ENCODE results near the gene MAP1B.

The MAP1B gene

GRCh38 chr5:72093824-72094223, 13.5 kb upstream of the MAP1B start:
- Histone ChIP-seq H3K4me2 (ENCODE audit: insufficient read depth, low read length) (no peak overlapping the region), H3K4me3 (ENCODE audit: low read depth in 1 of 2, low read length in 2 of 2) (no peak overlapping the region), H2AFZ (ENCODE audit: low read depth, low read length) (no peak overlapping the region), H4K20me1 (ENCODE audit: insufficient read depth, low read length) (no peaks in the 10 kb centered on the region), H3K4me1 (ENCODE audit: insufficient read depth, low read length) (no peaks in the 10 kb centered on the region), H3K9ac (ENCODE audit: low read depth, low read length) (no peak overlapping the region), H3K27me3 (ENCODE audit: insufficient read depth, low read length, poor library complexity) (peaks cover 8% of the 10 kb centered on the region), H3K36me3 (ENCODE audit: insufficient read depth, low read length) (no peaks in the 10 kb centered on the region), H3K9me3 (ENCODE audit: insufficient read depth, low read length, severe bottlenecking) (no peaks in the 10 kb centered on the region), H3K27ac (ENCODE audit: low read length) (no peak overlapping the region), H3K79me2 (ENCODE audit: insufficient read depth, low read length) (no peaks in the 10 kb centered on the region)
- ATAC-seq (ENCODE audit: insufficient read depth, low read depth): no peak
- no peak for DNase-seq
- TF ChIP-seq EZH2 (IDR thresholded peaks at IDR 0.05; ENCODE audit: borderline replicate concordance, low read depth, low read length, severe bottlenecking) (no peak), CTCF (IDR thresholded peaks at IDR 0.05; ENCODE audit: borderline replicate concordance, extremely low read depth, low read length, poor library complexity, severe bottlenecking) (no peak)

GRCh38 chr5:72096602-72097188, 10.6 kb upstream of the MAP1B start:
- Histone ChIP-seq H3K79me2 (ENCODE audit: insufficient read depth, low read length) (no peaks in the 10 kb centered on the region), H4K20me1 (ENCODE audit: insufficient read depth, low read length) (no peaks in the 10 kb centered on the region)
- no peak for DNase-seq

GRCh38 chr5:72101828-72102227, 5.4 kb upstream of the MAP1B start:
- no peak for DNase-seq
- H2AFZ ChIP-seq (ENCODE audit: low read depth, low read length): no peak overlapping the region

More at GRCh38 chr5:72096602-72097188, 10.6 kb upstream of the MAP1B start:
- Histone ChIP-seq H3K4me1 (ENCODE audit: insufficient read depth, low read length) (no peaks in the 10 kb centered on the region), H3K36me3 (ENCODE audit: insufficient read depth, low read length) (no peaks in the 10 kb centered on the region), H3K27me3 (ENCODE audit: insufficient read depth, low read length, poor library complexity) (peaks cover 8% of the 10 kb centered on the region), H3K4me3 (ENCODE audit: low read depth in 1 of 2, low read length in 2 of 2) (no peak overlapping the region), H3K9ac (ENCODE audit: low read depth, low read length) (no peak overlapping the region), H3K9me3 (ENCODE audit: insufficient read depth, low read length, severe bottlenecking) (no peaks in the 10 kb centered on the region), H3K4me2 (ENCODE audit: insufficient read depth, low read length) (no peak overlapping the region), H2AFZ (ENCODE audit: low read depth, low read length) (no peak overlapping the region), H3K27ac (ENCODE audit: low read length) (no peak overlapping the region)
- no peak for TF ChIP-seq CTCF (IDR thresholded peaks at IDR 0.05; ENCODE audit: borderline replicate concordance, extremely low read depth, low read length, poor library complexity, severe bottlenecking)
- TF ChIP-seq EZH2 (IDR thresholded peaks at IDR 0.05; ENCODE audit: borderline replicate concordance, low read depth, low read length, severe bottlenecking): no peak
- no peak for ATAC-seq (ENCODE audit: insufficient read depth, low read depth)

More at GRCh38 chr5:72101828-72102227, 5.4 kb upstream of the MAP1B start:
- Histone ChIP-seq H3K4me1 (ENCODE audit: insufficient read depth, low read length) (no peaks in the 10 kb centered on the region), H4K20me1 (ENCODE audit: insufficient read depth, low read length) (no peaks in the 10 kb centered on the region), H3K36me3 (ENCODE audit: insufficient read depth, low read length) (no peaks in the 10 kb centered on the region), H3K27ac (ENCODE audit: low read length) (no peak overlapping the region), H3K4me2 (ENCODE audit: insufficient read depth, low read length) (no peak overlapping the region), H3K9ac (ENCODE audit: low read depth, low read length) (no peak overlapping the region), H3K27me3 (ENCODE audit: insufficient read depth, low read length, poor library complexity) (no peaks in the 10 kb centered on the region), H3K79me2 (ENCODE audit: insufficient read depth, low read length) (no peaks in the 10 kb centered on the region), H3K4me3 (ENCODE audit: low read depth in 1 of 2, low read length in 2 of 2) (no peak overlapping the region), H3K9me3 (ENCODE audit: insufficient read depth, low read length, severe bottlenecking) (no peaks in the 10 kb centered on the region)
- TF ChIP-seq EZH2 (IDR thresholded peaks at IDR 0.05; ENCODE audit: borderline replicate concordance, low read depth, low read length, severe bottlenecking) (no peak), CTCF (IDR thresholded peaks at IDR 0.05; ENCODE audit: borderline replicate concordance, extremely low read depth, low read length, poor library complexity, severe bottlenecking) (no peak)
- ATAC-seq (ENCODE audit: insufficient read depth, low read depth): no peak
